ENCODE data around the gene SHISA6.

Gene SHISA6

DNA sequence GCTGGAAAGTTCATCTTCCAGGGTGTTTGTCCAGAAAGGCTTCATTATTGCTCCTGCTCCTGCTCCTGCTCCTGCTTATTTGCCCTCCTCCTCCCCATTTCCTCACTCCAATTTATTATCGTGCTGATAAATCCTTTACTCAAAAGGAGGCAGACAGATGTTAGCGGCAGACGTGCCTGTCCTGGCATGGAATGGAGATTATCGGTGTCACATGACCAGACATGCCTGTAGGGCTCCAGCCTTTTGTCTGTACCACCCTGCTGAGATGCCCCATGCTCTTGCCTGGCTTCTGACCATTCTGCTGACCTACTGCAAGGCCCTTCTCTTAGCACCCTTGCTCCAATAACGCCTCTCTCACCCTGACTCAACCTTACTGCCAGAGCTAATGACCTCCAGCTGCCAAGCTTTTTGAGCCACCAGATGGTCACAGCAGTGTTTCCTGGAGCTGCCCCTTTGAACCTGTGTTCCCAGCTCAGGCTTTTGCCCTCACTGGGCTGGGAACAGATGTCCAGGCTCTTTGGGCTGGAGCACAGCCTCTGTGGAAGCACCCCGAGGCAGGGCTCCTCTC lies 370.1 kb downstream of the SHISA6 start:
- TF ChIP-seq, protein P1, sequence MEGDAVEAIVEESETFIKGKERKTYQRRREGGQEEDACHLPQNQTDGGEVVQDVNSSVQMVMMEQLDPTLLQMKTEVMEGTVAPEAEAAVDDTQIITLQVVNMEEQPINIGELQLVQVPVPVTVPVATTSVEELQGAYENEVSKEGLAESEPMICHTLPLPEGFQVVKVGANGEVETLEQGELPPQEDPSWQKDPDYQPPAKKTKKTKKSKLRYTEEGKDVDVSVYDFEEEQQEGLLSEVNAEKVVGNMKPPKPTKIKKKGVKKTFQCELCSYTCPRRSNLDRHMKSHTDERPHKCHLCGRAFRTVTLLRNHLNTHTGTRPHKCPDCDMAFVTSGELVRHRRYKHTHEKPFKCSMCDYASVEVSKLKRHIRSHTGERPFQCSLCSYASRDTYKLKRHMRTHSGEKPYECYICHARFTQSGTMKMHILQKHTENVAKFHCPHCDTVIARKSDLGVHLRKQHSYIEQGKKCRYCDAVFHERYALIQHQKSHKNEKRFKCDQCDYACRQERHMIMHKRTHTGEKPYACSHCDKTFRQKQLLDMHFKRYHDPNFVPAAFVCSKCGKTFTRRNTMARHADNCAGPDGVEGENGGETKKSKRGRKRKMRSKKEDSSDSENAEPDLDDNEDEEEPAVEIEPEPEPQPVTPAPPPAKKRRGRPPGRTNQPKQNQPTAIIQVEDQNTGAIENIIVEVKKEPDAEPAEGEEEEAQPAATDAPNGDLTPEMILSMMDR (conservative IDR thresholded peaks at IDR 0.05; ENCODE audit: control insufficient read depth, insufficient read depth, low read depth, low read length): no peak
- DNase-seq (ENCODE audit: low read depth): no peak
- H3K4me3 ChIP-seq (ENCODE audit: control insufficient read depth, low read depth, low read length): no peak overlapping the region

DNA sequence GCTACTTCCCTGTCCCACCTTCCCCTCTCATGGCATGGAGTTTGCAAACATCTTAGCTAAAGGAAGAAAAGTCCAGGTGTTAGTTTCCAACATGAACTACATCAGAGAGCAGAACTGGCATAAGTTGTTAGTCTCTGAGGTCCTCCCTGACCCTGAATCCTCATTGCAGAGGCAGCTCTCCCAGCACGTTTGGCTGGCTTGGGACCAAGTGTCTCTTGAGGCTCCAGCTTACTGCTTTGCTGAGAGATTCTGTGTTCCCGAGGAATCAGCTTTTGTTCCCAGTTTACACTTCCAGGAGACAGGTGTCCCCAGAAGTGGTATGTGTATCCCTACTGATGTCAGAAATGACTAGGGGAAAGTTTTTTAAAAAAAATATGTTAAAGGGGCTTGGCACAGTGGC lies 371.9 kb downstream of the SHISA6 start:
- DNase-seq (ENCODE audit: low read depth): no peak
- TF ChIP-seq, protein P1 (conservative IDR thresholded peaks at IDR 0.05; ENCODE audit: control insufficient read depth, insufficient read depth, low read depth, low read length): no peak
- H3K4me3 ChIP-seq (ENCODE audit: control insufficient read depth, low read depth, low read length): no peak overlapping the region

All from fibroblast of mammary gland (primary cell).